CD1c-positive myeloid dendritic cell (primary cell): ENCODE results near the gene SPPL3.
"Not testable (repeated sequence)": the region's sequence is repeated elsewhere in the genome, so short reads cannot be mapped to it uniquely, and the experiment has no call there.

Source experiments
- DNase-seq: peaks from one replicate; pipeline ENCODE4 v3.0.0-alpha.2; 2016; ENCODE audit errors: extremely low spot score

The SPPL3 gene

DNA sequence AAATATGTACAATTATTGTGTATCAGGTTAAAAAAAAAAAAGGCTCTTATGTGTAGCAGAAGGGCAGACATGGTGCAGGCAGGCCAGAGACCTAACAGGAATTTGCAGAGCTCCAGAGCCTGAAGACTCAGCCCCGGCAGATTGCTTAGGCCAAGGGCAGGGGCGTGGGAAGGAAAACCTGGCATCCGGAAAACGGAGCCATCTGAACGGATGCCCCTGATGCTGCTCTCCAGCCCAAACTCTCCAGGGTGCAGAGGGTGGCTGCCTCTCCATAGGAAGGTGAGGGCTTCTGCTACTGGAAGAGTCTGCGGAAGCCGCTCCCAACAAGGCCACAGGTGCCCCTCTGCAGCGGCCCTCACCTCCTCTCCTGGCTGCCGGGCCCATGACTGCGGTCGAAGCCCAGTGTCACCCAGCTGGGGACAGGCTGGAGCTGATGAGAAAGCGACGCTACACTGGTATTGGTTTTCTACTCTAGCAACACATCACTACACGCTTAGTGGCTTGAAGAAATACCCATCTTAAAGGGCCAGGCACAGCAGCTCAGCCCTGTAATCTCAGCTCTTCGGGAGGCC lies 159.2 kb downstream of the SPPL3 start:
- no peak for DNase-seq

DNA sequence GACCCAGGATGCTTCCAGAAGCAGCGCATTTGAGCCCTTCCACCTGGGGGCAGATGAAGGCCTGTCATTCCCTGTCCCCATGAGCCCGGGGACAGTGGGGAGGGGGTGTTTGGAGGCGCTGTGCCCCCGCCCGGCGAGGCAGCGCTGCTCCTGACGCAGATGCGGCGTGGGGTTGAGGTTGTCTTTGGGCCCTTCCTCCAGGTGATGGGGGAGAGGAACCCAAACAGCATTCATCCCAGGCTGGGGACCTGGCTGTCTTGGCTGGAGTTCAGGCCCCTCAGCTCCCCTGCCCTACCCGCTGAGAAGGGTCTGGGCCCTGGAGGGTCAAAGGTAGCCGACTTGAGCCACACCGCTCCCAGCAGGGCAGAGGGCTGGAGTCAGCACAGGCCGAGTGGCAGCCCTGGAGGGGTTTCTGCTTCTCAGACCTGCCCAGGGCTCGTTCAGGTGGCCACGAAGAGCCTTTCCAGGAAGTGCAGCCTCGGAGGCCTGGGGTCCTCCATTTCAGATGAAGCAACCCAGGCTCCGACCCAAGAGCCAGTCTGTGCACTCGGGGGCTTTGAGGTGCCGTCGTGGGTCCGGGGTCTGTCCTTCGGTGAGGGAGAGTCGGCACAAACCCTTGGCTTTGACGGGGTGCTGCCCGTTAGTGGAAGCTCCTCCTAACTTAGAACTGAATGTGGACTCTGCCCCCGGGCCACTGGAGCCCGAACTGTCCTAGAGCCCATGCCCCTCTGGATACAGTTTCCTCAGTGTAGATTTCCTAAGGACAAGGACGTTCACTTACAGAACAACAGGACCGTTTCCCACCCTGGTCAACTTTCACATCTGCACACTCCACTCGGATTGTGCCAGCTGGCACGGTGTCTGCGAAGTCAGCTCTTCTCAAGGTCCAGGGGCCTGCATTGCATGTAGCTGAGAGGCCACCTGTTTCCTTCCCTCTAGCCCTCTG lies 162.4 kb downstream of the SPPL3 start:
- no peak for DNase-seq

DNA sequence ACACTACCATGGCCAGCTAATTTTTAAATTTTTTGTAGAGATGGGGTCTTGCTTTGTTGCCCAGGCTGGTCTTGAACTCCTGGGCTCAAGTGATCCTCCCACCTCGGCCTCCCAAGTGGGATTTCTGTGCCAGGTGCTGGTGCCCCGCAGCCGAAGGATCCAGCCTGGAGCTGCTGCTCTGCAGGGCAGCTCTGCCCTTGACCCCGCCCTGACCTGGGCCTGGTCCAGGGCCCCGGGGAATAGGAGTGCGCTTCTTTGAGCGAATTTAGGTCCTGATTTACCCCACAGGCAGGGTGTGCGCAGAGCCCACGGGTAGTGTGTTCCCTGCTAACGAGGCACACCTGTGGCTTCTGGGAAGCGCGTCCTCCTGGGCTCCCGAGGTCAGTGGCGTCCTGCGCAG lies 163.3 kb downstream of the SPPL3 start:
- no peak for DNase-seq

DNA sequence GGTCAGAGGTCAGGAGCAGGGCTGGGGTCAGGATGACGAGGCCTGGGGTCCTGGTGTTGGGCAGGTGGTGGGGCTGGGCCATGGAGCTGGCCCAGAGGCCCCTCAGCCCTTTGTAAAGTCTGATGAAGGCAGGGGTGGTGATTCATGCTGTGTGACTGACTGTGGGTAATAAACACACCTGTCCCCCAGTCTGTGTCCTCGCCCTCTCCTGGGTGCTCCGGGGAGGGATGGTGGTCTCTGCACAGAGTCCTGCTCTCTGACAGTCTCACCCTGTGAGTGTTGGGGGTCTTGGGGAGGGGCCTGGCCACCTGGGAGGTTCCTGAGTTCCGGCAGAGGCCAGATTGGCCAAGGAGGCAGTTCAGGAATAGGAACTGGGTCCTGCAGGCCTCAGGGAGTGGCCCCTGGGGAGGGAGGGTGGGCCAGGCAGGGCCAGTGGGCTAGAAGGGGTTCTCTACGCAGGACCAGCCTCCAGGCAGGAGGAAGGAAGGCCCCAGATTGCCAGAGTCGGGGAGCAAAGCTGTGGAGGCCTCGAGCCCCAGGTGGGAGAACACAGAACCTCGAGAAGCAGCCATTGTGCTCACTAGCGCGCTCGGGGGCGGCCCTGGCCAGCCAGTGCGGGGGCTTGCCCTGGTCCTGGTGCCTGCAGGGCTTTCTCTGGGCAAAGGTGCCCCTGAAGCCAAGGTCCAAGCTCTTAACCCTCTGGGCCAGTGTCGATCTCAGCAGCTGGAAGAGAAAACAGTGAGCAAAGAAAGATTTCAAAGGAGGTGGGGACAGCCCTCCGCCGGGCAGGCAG lies 164.1 kb downstream of the SPPL3 start:
- no peak for DNase-seq

DNA sequence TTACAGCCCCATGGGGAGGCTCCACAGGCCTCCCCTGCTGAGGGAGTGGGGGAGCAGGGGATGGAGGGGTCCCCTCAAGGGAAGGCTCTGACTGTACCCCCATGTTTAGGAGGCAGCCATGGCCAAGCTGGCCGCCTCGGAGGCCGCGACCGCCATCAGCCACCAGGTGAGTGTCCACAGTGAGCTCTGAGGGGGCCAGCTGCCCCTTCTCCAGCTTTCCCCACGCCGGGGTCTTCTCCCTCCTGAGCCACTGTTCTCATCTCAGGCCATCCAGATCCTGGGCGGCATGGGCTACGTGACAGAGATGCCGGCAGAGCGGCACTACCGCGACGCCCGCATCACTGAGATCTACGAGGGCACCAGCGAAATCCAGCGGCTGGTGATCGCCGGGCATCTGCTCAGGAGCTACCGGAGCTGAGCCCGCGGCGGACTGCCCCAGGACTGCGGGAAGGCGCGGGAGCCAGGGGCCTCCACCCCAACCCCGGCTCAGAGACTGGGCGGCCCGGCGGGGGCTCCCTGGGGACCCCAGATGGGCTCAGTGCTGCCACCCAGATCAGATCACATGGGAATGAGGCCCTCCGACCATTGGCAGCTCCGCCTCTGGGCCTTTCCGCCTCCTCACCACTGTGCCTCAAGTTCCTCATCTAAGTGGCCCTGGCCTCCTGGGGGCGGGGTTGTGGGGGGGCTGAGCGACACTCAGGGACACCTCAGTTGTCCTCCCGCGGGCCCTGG lies 165.0 kb downstream of the SPPL3 start:
- no peak for DNase-seq

DNA sequence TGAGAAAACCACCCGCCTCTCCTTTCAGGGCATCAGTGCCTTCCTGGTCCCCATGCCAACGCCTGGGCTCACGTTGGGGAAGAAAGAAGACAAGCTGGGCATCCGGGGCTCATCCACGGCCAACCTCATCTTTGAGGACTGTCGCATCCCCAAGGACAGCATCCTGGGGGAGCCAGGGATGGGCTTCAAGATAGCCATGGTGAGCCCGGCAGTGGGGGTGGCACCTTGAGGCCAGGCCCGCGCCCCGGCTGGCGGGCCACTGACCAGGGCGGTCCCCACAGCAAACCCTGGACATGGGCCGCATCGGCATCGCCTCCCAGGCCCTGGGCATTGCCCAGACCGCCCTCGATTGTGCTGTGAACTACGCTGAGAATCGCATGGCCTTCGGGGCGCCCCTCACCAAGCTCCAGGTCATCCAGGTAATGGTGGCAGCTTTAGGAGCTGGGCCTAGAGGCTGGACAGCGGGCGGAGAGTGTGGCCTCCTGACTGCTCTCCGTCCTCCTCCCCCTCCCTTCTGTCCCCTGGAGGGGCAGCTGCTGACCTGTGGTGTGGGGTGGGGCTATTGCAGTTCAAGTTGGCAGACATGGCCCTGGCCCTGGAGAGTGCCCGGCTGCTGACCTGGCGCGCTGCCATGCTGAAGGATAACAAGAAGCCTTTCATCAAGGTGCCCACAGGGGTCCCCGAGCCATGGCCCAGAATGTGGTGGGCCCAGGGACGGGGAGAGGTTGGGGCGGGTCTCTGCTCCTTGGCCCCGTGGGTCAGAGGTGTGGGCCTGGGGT lies 165.7 kb downstream of the SPPL3 start:
- no peak for DNase-seq

DNA sequence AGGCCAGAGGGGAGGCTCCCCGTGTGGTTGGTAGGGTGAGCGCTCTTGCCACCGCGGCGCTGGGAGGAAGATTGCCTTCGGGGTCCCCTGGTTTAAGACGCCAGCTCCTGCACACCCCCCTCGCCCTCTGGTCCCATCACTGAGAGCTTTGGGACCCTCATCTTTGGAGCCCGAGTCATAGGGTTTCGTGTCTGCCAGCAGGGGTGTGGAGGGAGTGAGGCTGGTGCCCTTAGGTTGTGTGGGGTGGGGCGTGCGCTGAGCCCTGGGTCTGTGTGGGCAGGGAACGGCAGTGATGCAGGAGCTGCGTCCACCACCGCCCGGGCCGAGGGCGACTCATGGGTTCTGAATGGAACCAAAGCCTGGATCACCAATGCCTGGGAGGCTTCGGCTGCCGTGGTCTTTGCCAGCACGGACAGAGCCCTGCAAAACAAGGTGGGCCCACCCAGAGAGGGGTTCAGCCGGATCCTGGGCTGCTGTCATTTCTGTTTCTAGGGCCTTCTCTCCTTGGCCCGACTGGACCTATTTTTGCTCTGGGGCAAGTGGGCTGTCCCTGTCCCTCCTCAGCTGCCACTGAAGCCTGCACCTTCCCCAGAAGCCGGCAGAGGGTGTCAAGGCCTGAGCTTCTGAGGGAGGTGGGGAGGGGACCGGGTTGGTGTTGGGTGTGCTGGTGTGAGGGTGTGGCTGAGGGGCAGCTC lies 166.5 kb downstream of the SPPL3 start:
- no peak for DNase-seq

DNA sequence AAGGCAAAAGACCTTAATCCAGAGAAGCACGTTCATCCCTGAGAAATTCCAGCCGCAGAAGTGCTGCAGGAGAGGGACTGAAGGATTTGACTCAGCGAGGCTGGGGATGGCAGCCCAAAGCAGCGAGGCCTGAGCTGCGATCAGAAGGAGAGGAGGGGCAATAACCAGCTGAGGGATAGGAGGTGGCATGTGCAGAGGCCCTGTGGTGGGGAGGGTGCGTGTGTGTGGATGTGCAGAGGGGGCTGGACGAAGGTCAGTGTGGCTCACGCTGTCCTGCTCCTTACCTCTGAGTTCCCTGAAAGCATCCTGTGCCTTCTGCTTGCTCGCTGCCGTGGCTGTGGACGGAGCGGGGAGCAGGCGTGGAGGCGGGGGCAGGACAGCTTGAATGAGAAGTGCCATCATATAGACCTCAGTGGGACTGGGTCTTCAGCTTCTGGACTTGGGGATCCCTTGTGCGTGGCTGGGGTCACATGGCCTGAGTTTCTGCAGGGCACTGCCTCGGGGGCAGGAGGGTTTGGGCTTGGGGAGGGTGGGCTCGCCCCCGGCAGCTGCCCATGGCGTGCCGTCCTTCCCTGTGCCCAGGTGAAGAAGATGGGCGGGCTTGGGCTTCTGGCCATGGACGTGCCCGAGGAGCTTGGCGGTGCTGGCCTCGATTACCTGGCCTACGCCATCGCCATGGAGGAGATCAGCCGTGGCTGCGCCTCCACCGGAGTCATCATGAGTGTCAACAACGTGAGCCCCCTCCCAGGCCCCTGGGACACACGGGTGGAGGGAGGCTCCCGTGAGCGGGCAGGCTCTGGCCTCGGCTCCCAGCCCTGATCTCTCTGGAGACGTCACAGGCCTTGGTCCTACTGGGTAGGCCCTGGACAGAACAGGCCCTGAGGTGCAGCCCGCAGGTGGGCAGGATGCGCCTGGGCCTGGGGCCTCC lies 167.5 kb downstream of the SPPL3 start:
- no peak for DNase-seq

DNA sequence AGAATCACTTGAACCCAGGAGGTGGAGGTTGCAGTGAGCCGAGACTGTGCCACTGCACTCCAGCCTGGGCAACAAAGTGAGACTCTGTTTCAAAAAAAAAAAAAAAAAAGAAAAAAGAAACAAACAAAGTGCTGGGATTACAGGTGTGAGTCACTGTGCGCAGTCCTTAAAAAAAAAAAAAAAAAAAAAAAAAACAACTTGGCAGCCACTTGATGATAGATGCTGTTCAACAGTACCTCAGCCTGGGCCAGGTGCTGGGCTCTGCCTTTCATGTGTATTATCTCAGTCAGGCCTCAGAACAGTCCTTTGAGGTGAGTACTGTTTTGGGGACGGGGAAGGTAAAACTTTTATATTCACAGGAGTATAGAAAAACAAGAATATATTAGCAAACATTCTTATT lies 169.0 kb downstream of the SPPL3 start:
- no peak for DNase-seq

DNA sequence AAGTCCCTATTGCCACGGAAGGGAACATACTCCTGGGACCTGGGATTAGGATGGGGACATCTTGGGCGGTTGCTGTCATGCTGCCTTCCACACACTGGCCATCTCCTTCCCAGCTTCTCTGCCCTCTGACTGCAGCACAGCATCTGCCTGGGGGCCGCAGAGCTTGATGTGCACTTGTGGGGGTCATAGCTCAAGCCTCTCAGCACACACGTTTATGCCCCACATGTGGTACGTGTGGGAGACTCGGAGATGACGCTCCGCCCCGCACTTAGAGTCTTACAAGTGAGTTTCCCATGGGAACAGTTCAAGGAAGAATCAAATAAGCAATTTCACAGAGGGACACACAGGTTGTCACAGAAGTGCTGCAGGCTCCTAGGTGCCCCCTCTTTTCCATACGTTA lies 169.9 kb downstream of the SPPL3 start:
- DNase-seq, result no peak

DNA sequence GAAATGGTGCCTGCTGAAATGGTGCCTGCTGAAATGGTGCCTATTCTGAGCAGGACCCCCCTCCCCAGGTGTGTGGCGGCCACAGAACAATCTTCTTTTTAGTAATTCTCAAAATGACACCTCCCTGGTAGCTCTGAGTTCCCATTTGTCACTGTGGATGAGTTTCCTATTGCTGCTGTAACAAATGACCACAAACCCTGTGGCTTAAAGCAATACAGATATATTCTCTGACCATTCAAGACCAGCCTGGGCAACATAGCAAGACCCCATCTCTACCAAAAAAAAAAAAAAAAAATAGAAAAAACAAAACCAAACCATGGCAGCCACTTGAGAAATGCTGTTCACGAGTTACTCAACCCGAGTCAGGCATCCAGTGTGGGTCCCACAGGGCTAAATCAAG lies 170.6 kb downstream of the SPPL3 start:
- DNase-seq, result no peak

DNA sequence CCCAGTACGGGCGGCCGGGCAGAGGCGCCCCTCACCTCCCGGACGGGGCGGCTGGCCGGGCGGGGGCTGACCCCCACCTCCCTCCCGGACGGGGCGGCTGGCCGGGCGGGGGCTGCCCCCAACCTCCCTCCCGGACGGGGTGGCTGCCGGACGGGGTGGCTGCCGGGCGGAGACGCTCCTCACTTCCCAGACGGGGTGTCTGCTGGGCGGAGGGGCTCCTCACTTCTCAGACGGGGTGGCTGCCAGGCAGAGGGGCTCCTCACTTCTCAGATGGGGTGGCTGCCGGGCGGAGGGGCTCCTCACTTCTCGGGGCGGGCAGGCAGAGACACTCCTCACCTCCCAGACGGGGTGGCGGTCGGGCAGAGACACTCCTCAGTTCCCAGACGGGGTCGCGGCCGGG lies 172.0 kb downstream of the SPPL3 start:
- not testable (repeated sequence) for DNase-seq

DNA sequence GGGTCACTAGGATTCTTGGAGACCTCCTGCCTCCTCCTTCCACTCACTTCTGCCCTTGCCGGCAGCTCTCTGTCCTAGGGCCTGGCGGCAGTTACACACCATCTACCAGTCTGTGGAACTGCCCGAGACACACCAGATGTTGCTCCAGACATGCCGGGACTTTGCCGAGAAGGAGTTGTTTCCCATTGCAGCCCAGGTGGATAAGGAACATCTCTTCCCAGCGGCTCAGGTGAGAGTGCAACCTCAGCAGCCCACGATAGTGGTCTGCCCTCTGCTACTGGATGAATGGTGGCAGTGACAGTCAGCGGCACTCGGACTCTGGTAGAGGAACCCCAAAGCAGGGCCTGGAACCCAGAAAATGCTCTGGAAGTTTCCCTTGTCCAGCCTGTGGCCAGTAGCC lies 177.2 kb downstream of the SPPL3 start:
- DNase-seq, result no peak

DNA sequence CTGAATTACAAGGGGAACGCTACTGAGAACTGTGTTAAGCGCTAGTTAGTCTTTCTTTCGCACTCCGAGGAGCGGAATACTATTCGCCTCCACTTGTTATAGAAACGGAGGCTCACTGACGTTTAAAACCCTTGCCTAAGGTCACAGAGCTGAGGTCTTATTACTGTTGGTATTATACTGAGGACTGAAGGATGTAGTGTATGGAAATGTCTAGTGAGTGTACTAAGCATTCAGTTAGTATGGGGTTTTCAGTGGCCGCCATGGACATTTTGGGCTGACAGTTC lies 177.7 kb downstream of the SPPL3 start:
- no peak for DNase-seq

DNA sequence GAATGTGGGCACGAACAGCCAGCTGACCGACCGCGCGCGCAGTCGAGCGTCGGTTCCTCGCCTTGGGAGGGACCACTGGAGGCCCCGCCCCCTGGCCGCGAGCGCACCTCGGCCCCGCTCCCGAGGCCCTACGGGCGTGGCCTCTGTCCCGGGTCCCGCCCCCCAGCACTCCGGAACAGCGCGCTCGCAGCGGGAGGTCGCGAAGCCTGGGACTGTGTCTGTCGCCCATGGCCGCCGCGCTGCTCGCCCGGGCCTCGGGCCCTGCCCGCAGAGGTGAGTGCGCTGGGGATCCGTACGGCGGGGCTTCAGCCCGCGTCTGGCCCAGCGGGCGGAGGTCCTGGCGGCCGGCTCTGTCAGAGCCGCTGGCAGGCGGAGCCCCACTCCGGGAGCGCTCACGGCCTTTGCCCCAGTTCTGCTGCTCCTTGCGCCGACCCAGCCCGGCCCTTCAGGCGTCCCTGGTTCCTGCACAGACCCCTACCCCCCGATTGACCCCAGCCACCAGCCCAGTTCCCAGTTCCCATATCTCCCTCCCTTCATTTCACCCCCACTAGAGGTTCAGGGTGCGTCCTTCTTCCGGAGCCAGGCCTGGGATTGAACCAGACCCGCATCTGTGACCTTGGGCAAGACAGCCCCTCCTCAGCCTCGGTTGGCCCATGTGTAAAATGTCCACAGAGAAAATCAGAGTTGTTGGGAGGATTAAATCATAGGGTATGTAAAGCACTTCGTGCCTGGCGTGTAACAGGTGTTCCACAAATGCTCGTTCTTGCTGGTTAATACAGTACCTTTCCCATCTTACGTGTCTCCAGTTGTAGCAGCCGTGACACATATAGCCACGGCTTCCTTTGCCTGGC lies 178.3 kb downstream of the SPPL3 start, which contains the start of gene ACADS:
ACADS (plus strand) TSS at position 168 of the 851 bp plus-strand sequence; CDS start at position 228, 60 bp downstream.
- DNase-seq, result peak; percentile 94

DNA sequence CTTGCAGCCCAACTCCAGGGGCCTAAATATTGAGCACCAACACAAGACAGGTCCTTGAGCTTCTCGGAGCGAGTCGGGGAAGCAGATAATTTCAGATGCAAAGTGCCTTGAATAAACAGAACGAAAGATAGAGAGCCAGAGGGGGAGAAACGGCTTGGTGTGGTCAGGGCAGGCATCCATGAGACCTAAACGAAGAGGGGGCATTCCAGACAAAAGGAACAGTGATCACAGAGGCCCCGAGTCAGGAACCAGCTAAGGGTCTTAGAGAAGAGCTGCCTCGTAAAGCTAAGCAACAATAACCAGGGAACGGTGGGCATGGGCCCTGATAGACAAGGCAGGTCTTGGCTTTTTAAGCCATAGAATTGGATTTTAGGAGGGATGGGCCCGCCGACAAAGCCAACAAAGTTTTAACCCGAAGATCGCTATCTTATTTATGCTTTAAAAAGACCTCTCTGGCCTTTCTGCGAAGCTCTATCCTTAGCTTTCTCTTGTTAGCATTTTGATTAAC lies 179.0 kb downstream of the SPPL3 start:
- DNase-seq, result no peak

DNA sequence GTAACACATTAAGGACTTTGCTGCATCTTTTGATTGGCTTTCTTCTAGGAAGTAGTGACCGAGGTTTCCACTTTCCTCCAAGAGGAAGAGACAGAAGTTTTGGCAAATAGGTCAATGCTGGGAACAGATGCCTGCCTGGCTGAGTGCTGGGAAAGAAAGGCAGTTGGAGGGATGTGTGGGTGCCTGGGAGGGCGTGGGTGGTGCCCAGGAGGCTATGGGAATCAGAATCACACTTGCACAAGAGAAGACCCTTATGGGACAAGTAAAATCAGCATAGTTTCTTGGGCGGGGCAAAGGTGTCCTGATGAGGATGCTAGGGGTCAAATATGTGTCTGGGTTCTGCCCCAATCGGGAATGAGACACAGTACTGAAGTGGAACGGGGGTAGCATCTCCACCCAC lies 179.4 kb downstream of the SPPL3 start:
- no peak for DNase-seq

DNA sequence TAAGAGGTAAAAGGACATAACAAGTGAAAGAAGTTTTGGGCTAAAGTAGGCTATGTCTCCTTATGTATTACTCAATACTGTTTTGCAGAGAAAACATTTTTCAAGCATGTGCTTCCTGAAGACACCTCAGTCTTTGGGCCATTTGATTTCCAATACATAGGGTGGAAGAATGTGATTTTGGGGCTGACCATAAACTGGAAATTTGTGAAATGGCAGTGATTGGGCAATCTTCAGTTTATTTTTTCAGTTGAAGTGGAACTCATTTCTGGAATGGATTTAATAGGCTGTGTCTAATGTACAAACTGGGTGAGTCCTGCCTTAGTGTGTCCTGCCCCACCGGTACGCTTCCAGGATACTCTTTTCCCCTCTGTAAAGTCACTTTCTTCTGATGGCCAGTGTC lies 181.4 kb downstream of the SPPL3 start:
- no peak for DNase-seq
